Large intestine (tissue), 3 donors: ENCODE measurements around the gene DCN. TPM values are rescaled to one million over a fixed set of nuclear protein-coding genes. Genes with fewer than 3 reads are reported as not detected.

Experiments used
- DNase-seq, 2 donors: peaks; one replicate each; pipeline versions ENCODE4 v3.0.0 to v3.0.0-alpha.2; 2013
- H3K27ac ChIP-seq: one replicate; pipeline ENCODE4 v1.5.1; 2013; ENCODE audit warnings: low read length
- H3K27me3 ChIP-seq: 2 replicates; pipeline ENCODE4 v1.6.1; 2013; ENCODE audit warnings: low read length; ENCODE audit not compliant: control insufficient read depth, insufficient read depth
- H3K36me3 ChIP-seq: 2 replicates; pipeline ENCODE4 v1.6.1; 2013; ENCODE audit warnings: low read length; ENCODE audit not compliant: control insufficient read depth, insufficient read depth
- H3K4me1 ChIP-seq: one replicate; pipeline ENCODE4 v1.6.1; 2013; ENCODE audit warnings: low read length; ENCODE audit not compliant: control insufficient read depth, insufficient read depth
- H3K4me3 ChIP-seq: one replicate; pipeline ENCODE4 v1.5.1; 2013; ENCODE audit warnings: low read length
- H3K9me3 ChIP-seq: one replicate; pipeline ENCODE4 v1.6.1; 2013; ENCODE audit warnings: mild to moderate bottlenecking, low read depth, low read length, moderate library complexity; ENCODE audit not compliant: control insufficient read depth
- WGBS: methylation state at CpG from one replicate; pipeline ENCODE4 v1.1.5; 2013; ENCODE audit warnings: low lambda C conversion rate; ENCODE audit not compliant: insufficient coverage; 5-methylcytosine and 5-hydroxymethylcytosine counted together
- polyA plus RNA-seq: library from polyadenylated mRNA; unstranded; fragments of 120-200 nt; gene quantifications from one replicate; pipeline ENCODE4 v1.2.1, GENCODE V29; 2013

DCN gene
- polyA plus RNA-seq, 1 donor, result 568 TPM

GRCh38 chr12:91178139-91178561, 4.5 kb downstream of the DCN start:
- WGBS, result 60% methylated on average over 1 of the region's 7 CpGs
- H3K9me3 ChIP-seq, result no peaks in the 10 kb centered on the region
- H3K4me1 ChIP-seq, result no peaks in the 10 kb centered on the region
- peak; percentile 21 to 39 for DNase-seq
- no peaks in the 10 kb centered on the region for H3K36me3 ChIP-seq
- no peaks in the 10 kb centered on the region for H3K27me3 ChIP-seq
- peak overlapping the region; percentile 32 for H3K27ac ChIP-seq
- H3K4me3 ChIP-seq, result peak overlapping the region; percentile 9

- WGBS, result 80% methylated on average over 1 of the region's 1 CpG
- no peak for DNase-seq
- H3K4me3 ChIP-seq, result no peak overlapping the region
Measured at GRCh38 chr12:91177381-91177780, 5.2 kb downstream of the DCN start.

GRCh38 chr12:91176915-91177314, 5.7 kb downstream of the DCN start:
- no peaks in the 10 kb centered on the region for H3K4me1 ChIP-seq
- no peaks in the 10 kb centered on the region for H3K9me3 ChIP-seq
- H3K27me3 ChIP-seq, result no peaks in the 10 kb centered on the region
- H3K4me3 ChIP-seq, result no peak overlapping the region
- no peak overlapping the region for H3K27ac ChIP-seq
- H3K36me3 ChIP-seq, result no peaks in the 10 kb centered on the region
- DNase-seq, result no peak
- 100% methylated on average over 1 of the region's 3 CpGs for WGBS

More at GRCh38 chr12:91177381-91177780, 5.2 kb downstream of the DCN start:
- no peaks in the 10 kb centered on the region for H3K27me3 ChIP-seq
- no peaks in the 10 kb centered on the region for H3K36me3 ChIP-seq
- H3K9me3 ChIP-seq, result no peaks in the 10 kb centered on the region
- H3K27ac ChIP-seq, result peak overlapping the region; percentile 9
- no peaks in the 10 kb centered on the region for H3K4me1 ChIP-seq

- Histone ChIP-seq H3K4me3 (no peak overlapping the region), H3K27me3 (no peaks in the 10 kb centered on the region)
Measured at GRCh38 chr12:91176358-91176757, 6.3 kb downstream of the DCN start.

GRCh38 chr12:91173124-91173523, 9.5 kb downstream of the DCN start:
- Histone ChIP-seq H3K4me1 (no peaks in the 10 kb centered on the region), H3K36me3 (no peaks in the 10 kb centered on the region), H3K27me3 (no peaks in the 10 kb centered on the region), H3K27ac (no peak overlapping the region), H3K4me3 (no peak overlapping the region), H3K9me3 (no peaks in the 10 kb centered on the region)
- WGBS, result no CpG with 5 or more reads among the region's 1 CpG
- no peak for DNase-seq

More at GRCh38 chr12:91176358-91176757, 6.3 kb downstream of the DCN start:
- Histone ChIP-seq H3K4me1 (no peaks in the 10 kb centered on the region), H3K27ac (no peak overlapping the region), H3K36me3 (no peaks in the 10 kb centered on the region), H3K9me3 (no peaks in the 10 kb centered on the region)
- 94% methylated on average over 2 of the region's 2 CpGs for WGBS
- DNase-seq, result no peak

GRCh38 chr12:91172096-91172495, 10.5 kb downstream of the DCN start:
- no peak for DNase-seq
- no peak overlapping the region for H3K4me3 ChIP-seq
- H3K36me3 ChIP-seq, result peaks cover 2% of the 10 kb centered on the region
- H3K9me3 ChIP-seq, result no peaks in the 10 kb centered on the region
- no peak overlapping the region for H3K27ac ChIP-seq
- H3K27me3 ChIP-seq, result no peaks in the 10 kb centered on the region
- H3K4me1 ChIP-seq, result no peaks in the 10 kb centered on the region

GRCh38 chr12:91171476-91171875, 11.1 kb downstream of the DCN start:
- Histone ChIP-seq H3K9me3 (no peaks in the 10 kb centered on the region), H3K27me3 (no peaks in the 10 kb centered on the region), H3K36me3 (peaks cover 2% of the 10 kb centered on the region), H3K27ac (no peak overlapping the region), H3K4me3 (no peak overlapping the region), H3K4me1 (no peaks in the 10 kb centered on the region)
- no peak for DNase-seq
- WGBS, result no CpG with 5 or more reads among the region's 2 CpGs

GRCh38 chr12:91163116-91163515, 19.5 kb downstream of the DCN start:
- no peaks in the 10 kb centered on the region for H3K27me3 ChIP-seq
- H3K4me3 ChIP-seq, result no peak overlapping the region
- no peak overlapping the region for H3K27ac ChIP-seq
- DNase-seq, result no peak
- H3K4me1 ChIP-seq, result no peaks in the 10 kb centered on the region
- peaks cover 2% of the 10 kb centered on the region for H3K36me3 ChIP-seq
- no peaks in the 10 kb centered on the region for H3K9me3 ChIP-seq

GRCh38 chr12:91161009-91161408, 21.6 kb downstream of the DCN start:
- H3K4me1 ChIP-seq, result no peaks in the 10 kb centered on the region
- peaks cover 2% of the 10 kb centered on the region for H3K36me3 ChIP-seq
- no peak overlapping the region for H3K4me3 ChIP-seq
- H3K9me3 ChIP-seq, result no peaks in the 10 kb centered on the region
- H3K27me3 ChIP-seq, result no peaks in the 10 kb centered on the region
- no peak overlapping the region for H3K27ac ChIP-seq
- no peak for DNase-seq

- H3K27ac ChIP-seq, result no peak overlapping the region
- H3K27me3 ChIP-seq, result no peaks in the 10 kb centered on the region
- H3K4me1 ChIP-seq, result no peaks in the 10 kb centered on the region
- DNase-seq, result no peak
- H3K9me3 ChIP-seq, result no peaks in the 10 kb centered on the region
- 100% methylated on average over 1 of the region's 2 CpGs for WGBS
- no peak overlapping the region for H3K4me3 ChIP-seq
- H3K36me3 ChIP-seq, result peaks cover 2% of the 10 kb centered on the region
Measured at GRCh38 chr12:91155990-91156389, 26.6 kb downstream of the DCN start.

- Histone ChIP-seq H3K27ac (no peak overlapping the region), H3K4me3 (no peak overlapping the region), H3K4me1 (no peaks in the 10 kb centered on the region), H3K9me3 (no peaks in the 10 kb centered on the region), H3K36me3 (peaks cover 2% of the 10 kb centered on the region), H3K27me3 (no peaks in the 10 kb centered on the region)
- DNase-seq, result no peak
- WGBS, result 25% methylated on average over 1 of the region's 3 CpGs
Measured at GRCh38 chr12:91154131-91154530, 28.5 kb downstream of the DCN start.
